GM12875 (cell line): ENCODE data around the gene RAF1.
"Not testable (repeated sequence)": the region's sequence is repeated elsewhere in the genome, so short reads cannot be mapped to it uniquely, and the experiment has no call there.

Experiments
- H3K4me3 ChIP-seq: one replicate; pipeline ENCODE4 v1.5.1; 2011; ENCODE audit warnings: low read depth, low read length, control low read depth
- TF ChIP-seq, protein P1 (sequence below): IDR thresholded peaks from 2 replicates; pipeline ENCODE4 v1.5.1; 2011; ENCODE audit warnings: low read depth, mild to moderate bottlenecking, control low read depth, inconsistent platforms, low read length, moderate library complexity, borderline replicate concordance; ENCODE audit not compliant: insufficient read depth

RAF1 gene

DNA sequence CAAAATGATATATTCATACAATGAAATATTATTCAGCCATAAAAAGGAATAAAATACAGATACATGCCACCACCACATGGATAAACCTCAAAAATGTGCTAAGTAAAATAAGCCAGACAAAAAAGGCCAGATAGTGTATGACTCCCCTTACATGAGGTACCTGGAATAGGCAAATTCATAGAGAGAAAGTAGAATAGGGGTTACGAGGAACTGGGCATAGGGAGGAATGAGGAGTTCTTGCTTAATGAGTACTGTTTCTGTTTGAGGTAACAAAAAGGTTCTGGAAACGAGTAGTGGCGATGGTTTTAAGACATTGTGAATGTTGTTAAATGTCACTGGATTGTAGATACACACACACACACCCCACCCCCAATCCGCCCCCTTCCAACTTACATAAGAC lies 8.2 kb downstream of the RAF1 start:
- TF ChIP-seq, protein P1, sequence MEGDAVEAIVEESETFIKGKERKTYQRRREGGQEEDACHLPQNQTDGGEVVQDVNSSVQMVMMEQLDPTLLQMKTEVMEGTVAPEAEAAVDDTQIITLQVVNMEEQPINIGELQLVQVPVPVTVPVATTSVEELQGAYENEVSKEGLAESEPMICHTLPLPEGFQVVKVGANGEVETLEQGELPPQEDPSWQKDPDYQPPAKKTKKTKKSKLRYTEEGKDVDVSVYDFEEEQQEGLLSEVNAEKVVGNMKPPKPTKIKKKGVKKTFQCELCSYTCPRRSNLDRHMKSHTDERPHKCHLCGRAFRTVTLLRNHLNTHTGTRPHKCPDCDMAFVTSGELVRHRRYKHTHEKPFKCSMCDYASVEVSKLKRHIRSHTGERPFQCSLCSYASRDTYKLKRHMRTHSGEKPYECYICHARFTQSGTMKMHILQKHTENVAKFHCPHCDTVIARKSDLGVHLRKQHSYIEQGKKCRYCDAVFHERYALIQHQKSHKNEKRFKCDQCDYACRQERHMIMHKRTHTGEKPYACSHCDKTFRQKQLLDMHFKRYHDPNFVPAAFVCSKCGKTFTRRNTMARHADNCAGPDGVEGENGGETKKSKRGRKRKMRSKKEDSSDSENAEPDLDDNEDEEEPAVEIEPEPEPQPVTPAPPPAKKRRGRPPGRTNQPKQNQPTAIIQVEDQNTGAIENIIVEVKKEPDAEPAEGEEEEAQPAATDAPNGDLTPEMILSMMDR: no peak
- no peak overlapping the region for H3K4me3 ChIP-seq

DNA sequence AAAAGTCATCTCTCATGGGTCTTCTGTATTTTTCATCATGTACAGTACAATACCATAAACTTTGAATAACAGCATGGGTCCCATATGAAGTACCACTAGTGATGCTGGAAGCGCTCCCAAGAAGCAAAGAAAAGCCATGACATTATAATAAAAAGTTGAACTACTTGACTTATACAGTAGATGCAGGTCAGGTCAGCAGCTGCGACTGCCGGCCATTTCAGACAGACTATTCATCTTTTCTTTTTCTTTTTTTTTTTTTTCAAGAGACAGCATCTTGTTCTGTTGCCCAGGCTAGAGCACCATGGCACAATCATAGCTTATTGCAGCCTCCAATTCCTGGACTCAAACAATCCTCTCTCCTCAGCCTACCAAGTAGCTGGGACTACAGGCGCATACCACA lies 10.2 kb downstream of the RAF1 start:
- TF ChIP-seq, protein P1: no peak
- H3K4me3 ChIP-seq: no peak overlapping the region

DNA sequence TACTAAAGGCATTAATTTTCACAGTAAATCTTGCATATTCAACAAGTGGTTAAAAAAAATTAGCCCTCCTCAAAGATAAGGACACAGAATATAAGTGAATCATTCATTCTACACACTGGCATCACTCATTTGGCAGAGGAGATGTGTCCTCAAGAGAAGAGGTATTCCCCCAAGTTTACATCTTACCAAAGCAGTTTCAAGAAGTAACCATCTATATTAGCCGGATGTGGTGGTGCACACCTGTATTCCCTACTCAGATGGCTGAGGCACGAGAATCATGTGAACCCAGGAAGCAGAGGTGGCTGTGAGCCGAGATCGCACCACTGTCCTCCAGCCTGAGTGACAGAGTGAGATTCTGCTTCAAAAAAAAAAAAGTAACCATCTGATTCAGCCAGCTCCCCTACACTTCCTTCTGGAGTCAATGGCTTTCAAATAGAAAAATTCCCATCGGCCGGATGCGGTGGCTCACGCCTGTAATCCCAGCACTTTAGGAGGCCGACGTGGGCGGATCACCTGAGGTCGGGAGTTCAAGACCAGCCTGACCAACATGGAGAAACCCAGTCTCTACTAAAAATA lies 15.4 kb downstream of the RAF1 start:
- H3K4me3 ChIP-seq: no peak overlapping the region
- TF ChIP-seq, protein P1: no peak

DNA sequence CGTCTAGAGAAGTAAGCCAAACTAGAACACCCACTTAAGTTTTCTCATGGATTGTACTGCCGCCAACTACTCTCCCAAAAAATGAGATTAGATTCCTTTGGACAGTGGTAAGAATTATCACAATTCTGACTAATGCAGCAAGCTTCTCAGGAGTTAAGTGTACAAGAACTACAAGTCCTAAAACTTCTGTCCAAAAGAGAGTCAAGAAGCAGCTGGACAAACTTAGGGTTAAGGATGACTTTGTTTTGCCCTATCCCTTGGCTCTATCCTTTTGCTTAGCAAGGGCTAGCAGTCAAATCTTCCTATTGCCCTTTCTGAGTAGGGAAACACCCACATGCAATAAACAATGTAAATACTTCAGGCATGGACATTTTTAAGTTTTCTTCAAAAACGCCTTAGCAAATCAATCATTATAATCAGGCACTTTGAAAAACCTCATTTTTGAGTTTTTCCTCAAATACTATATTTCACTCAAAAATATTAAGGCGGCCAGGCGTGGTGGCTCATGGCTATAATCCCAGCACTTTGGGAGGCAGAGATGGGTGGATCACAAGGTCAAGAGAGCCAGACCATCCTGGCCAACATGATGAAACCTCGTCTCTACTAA lies 19.5 kb downstream of the RAF1 start:
- TF ChIP-seq, protein P1: no peak
- H3K4me3 ChIP-seq: no peak overlapping the region

DNA sequence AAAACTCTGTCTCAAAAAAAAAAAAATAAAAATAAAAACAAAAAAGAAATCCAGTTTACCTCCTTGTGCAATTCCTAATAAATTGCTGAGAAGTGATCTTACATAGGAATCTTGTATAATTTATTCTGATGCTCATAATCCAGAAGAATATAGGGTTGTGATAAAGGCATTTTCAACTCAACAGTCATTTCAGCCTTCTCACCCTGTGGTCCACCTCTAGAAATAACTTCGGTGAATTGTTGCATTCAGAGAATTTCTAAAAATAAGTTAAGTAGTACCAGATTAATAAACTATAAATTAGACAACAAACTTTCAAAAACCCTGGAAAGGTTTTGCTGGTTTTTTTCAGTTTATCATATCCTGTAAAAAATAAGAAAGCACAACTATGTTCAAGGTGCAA lies 20.2 kb downstream of the RAF1 start:
- TF ChIP-seq, protein P1: no peak
- no peak overlapping the region for H3K4me3 ChIP-seq

DNA sequence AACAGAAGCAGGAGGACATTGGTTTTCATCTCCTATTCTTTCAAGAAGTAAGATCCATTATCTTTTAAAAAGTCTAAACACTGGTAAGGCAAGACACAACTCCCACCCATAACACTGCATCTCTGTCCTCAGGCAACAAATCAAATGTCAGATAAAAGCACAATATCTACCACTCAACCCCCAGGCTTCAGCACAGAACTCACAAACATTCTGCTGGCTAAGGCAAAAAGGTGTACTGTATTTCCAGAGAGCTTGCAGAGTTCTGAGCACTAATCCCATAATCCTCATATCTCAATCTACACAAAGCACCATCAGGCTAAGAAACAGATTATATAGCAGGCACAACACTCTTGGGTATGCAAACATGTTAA lies 20.9 kb downstream of the RAF1 start:
- TF ChIP-seq, protein P1: no peak
- H3K4me3 ChIP-seq: no peak overlapping the region

DNA sequence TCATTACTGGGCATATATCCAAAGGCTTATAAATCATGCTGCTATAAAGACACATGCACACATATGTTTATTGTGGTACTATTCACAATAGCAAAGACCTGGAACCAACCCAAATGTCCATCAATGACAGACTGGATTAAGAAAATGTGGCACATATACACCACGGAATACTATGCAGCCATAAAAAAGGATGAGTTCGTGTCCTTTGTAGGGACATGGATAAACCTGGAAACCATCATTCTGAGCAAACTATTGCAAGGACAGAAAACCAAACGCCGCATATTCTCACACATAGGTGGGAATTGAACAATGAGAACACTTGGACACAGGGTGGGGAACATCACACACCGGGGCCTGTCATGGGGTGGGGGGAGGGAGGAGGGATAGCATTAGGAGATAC lies 23.1 kb downstream of the RAF1 start:
- not testable (repeated sequence) for H3K4me3 ChIP-seq
